ENCODE data around the gene ABHD11. TPM values are rescaled to one million over a fixed set of nuclear protein-coding genes. Genes with fewer than 3 reads are reported as not detected.
"Not testable (repeated sequence)": the region's sequence is repeated elsewhere in the genome, so short reads cannot be mapped to it uniquely, and the experiment has no call there.

The ABHD11 gene
- total RNA-seq, 2 donors from 2014 or later, result 7.0 to 7.1 TPM

DNA sequence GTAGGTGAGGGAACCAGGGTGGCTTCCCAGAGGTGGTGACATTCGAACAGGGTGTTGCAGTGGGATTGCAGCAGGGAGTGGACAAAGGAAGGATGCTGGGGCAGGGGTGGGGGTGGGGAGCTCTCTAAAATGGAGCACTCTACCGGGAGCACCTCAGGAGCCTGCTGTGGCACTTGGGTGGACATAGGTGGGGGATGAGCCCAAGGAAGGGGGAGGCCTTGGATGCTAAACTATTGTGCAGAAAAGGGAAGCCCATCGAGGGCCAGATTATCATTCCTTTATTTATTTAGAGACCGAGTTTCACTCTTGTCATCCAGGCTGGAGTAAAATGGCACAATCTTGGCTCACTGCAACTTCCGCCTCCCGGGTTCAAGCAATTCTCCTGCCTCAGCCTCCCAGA is 15.8 kb downstream of the ABHD11 start:
- no peak for DNase-seq (ENCODE audit: low spot score)
- intact Hi-C loops (cut with DNase I), result no loop called here

GRCh38 chr7:73722182-73722581 is 16.4 kb downstream of the ABHD11 start:
- DNase-seq (ENCODE audit: low spot score); intact Hi-C loops (cut with DNase I): not testable (repeated sequence)

DNA sequence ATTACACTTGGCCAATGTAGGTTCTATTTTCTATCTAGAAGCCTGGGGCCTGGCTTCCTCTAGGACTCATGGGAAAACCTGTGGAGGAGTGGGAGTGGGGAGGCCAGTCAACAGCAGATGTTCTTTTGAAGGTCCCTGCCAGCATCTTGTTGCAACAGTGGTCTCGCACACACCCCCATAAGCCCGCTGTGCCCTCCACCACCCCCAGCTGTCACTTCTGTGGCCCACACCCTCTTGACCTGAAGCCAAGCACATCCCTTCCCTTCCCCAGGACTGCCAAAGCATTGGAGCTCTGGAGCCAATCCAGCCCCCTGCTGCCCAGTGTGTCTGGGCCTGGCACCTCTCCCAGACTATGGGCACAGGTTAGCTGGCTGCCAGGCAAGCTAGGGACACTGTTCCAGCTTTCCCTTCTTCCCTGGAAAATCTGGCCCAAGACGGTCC is 17.2 kb downstream of the ABHD11 start:
- no peak for DNase-seq (ENCODE audit: low spot score)
- intact Hi-C loops (cut with DNase I), result no loop called here

DNA sequence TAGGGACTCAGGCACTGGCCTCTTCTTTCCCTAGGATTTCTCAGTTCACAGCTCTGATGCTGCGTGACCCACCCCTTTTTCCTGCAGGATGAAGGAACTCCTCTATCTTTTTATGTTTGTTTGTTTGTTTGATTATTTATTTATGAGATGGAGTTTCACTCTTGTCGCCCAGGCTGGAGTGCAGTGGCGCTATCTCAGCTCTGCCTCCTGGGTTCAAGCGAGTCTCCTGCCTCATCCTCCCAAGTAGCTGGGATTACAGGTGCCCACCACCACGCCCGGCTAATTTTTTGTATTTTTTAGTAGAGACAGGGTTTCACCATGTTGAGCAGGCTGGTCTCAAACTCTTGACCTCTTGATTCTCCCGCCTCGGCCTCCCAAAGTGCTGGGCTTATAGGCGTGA is 18.2 kb downstream of the ABHD11 start:
- intact Hi-C loops (cut with DNase I); DNase-seq (ENCODE audit: low spot score): not testable (repeated sequence)

- intact Hi-C loops (cut with DNase I), result no loop called here
- no peak for DNase-seq (ENCODE audit: low spot score)
Observed at GRCh38 chr7:73719806-73720169, 18.8 kb downstream of the ABHD11 start.

- DNase-seq (ENCODE audit: low spot score), result no peak
- intact Hi-C loops (cut with DNase I), result no loop called here
Observed at GRCh38 chr7:73718905-73719805, 19.4 kb downstream of the ABHD11 start, which contains the start of gene STX1A. Gene STX1A (minus strand): TSS chr7:73719669. CDS start chr7:73719631, 38 bp downstream.

- no peak for DNase-seq (ENCODE audit: low spot score)
- intact Hi-C loops (cut with DNase I), result no loop called here
Observed at GRCh38 chr7:73718438-73718881, 20.1 kb downstream of the ABHD11 start.

GRCh38 chr7:73717991-73718405 is 20.6 kb downstream of the ABHD11 start:
- intact Hi-C loops (cut with DNase I), result no loop called here

DNA sequence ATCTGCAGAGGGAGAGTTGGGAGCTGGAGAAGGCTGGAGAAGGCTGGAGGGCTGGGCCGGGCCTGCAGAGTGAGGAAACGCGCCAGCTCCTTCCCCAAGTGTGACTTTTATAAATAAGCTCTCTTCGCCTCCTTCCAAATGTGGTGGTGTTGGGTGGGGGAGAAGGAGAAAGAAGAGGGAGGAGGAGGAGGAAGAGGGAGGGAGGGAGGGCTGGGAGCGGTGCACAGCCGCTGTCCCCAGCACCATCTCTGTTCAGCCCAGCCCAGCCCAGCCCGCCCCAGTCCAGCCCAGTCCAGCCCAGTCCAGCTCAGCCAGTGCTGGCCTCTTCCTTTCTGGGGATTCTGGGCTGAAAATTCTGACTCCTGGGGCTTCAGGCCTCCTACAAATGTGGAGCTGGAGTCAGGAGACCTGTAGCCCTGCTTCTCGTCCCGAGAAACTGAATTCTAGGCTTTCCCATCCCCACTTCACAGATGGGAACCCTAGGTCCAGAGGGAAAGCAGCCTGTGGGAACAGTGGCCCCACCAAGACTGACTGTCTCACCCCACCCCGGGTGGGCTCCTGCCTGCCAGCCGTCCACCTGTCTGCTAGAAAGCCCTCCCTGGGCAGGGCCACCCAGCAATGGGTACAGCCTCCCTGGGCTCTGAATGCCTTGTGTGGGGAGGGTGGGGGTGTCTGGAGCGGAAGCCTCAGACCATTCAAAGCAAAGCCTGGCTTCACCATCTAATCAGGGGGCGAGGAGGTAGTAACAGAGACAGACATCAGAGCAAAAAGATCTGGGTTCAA is 21.4 kb downstream of the ABHD11 start:
- intact Hi-C loops (cut with DNase I), result no loop called here
- no peak for DNase-seq (ENCODE audit: low spot score)

More at GRCh38 chr7:73717991-73718405, 20.6 kb downstream of the ABHD11 start:
- DNase-seq (ENCODE audit: low spot score), result no peak

- intact Hi-C loops (cut with DNase I), result no loop called here
Observed at GRCh38 chr7:73716318-73716890, 22.2 kb downstream of the ABHD11 start.

GRCh38 chr7:73715648-73716317 is 22.8 kb downstream of the ABHD11 start:
- DNase-seq (ENCODE audit: low spot score), result no peak
- intact Hi-C loops (cut with DNase I), result no loop called here

More at GRCh38 chr7:73716318-73716890, 22.2 kb downstream of the ABHD11 start:
- DNase-seq (ENCODE audit: low spot score), result no peak

- DNase-seq (ENCODE audit: low spot score); intact Hi-C loops (cut with DNase I): not testable (repeated sequence)
Observed at GRCh38 chr7:73713319-73713718, 25.3 kb downstream of the ABHD11 start.

DNA sequence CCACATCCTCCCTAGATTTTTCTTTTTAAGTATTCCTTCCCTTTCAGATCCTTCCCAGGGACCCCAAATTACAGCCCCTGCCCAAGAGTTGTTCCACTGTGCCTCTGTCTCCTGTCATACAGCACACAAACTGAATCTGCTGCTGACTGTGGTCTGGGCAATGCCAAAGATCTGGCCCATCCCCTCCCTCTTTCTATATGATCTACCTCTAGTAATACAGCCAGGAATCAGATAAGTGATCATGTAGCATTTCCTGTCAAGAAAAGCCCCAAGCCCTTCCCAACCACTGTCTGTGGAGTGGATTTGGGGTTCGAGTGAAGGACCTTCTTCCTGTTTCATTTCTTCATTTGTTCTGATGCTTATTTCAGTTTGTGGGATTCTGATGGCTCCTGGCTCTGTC is 25.8 kb downstream of the ABHD11 start:
- intact Hi-C loops (cut with DNase I), result no loop called here
- DNase-seq (ENCODE audit: low spot score), result no peak

DNA sequence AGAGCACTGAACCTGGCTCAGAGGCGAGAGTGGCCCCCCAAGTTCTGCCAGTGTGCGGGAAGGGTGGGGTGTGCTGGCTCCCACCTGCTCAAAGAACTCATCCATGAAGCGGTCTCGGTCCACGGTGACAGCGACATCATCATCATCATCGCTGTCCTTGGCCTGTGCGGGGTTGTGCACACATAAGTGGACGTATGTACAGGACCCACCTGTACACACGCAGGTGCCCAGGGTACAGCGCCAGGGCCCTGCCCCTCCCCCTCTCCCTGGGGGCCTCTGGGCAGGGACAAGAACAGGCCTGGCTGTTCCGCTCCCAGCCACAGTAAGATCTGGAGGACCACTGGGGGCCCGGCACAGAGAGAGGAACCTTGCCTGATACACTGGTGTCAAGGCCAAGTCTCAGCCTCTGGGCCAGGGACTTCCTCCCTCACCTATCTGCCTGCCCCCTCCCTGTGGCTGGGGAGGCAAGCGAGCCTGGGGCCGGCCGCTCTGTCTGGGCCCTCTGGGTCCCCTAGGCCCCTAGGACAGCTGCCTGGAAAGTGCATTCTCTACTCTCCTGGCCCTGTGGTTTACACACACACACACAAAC is 29.5 kb downstream of the ABHD11 start:
- no peak for DNase-seq (ENCODE audit: low spot score)
- intact Hi-C loops (cut with DNase I), result no loop called here

DNA sequence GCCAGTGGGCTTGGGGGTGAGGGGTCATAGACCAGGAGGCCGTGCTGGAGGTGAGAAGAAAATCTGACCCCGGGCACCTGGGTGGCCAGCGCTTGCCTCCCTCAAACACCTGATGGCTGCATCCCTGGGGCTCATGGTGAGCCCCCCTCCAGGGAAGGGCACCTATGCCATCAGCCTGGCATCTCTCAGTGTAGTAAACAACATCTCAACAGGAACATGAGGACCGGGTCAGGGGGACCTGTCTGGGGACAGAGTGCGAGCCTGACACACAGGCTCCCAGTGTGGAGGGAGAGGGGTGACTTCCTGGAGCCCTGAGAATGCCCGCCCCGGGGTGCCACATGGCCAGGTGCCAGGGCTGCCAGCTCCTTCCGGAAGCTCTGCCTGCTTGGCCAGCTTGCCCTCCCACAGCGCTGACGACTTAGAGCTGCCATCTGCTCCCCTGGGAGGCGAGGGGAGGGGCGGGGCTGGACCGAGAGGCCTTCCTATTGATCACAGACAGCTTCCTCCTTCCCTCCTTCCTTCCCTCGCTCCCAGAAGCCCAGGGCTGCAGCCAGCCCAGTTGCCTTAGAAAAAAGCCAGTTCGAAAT is 31.5 kb downstream of the ABHD11 start:
- intact Hi-C loops (cut with DNase I), result no loop called here
- no peak for DNase-seq (ENCODE audit: low spot score)

GRCh38 chr7:73706126-73707044 is 32.2 kb downstream of the ABHD11 start:
- intact Hi-C loops (cut with DNase I), result no loop called here
- DNase-seq (ENCODE audit: low spot score), result no peak

DNA sequence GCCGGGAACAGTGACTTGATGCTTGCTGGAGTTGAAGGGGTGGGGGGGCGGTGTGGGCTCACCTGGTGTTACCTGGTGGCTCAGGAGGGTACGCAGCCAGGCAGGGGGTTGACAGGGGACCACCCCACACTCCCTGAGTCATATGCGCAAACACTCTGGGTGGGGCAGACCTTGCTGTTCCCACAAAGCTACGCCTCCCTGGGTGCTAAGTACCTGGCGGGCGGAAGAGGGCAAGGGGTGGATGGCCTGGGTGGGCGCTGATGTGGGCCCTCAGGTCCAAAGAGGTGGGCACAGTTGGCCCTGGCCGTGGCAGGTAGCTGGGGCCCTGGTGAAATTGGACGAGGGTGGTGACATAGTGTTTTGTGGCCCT is 33.1 kb downstream of the ABHD11 start:
- DNase-seq (ENCODE audit: low spot score), result no peak
- intact Hi-C loops (cut with DNase I), result no loop called here

All from posterior vena cava (tissue), 2 donors.